ENCODE measurements around the gene PSMD8. TPM values are rescaled to one million over a fixed set of nuclear protein-coding genes. Genes with fewer than 3 reads are reported as not detected.

Gene PSMD8
- total RNA-seq, 2 donors from 2014 or later = 232 to 298 TPM

DNA sequence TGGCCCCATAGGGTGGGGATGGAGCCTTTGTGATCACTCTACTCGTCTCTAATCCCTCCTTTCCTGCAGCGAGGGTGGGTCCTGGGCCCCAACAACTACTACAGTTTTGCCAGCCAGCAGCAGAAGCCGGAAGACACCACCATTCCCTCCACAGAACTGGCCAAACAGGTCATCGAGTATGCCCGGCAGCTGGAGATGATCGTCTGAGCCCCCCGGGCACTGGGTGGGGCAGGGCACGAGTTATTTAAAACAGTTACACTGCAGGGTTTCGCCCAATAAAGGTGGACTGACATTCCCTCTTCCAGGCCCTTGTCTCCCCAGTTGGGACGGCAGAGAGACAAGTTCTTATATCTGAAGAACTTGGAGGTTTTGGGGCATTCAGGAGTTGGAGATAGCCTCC, 8.8 kb downstream of the PSMD8 start:
- WGBS = 68% methylated on average over 10 of the region's 10 CpGs
- no peaks in the 10 kb centered on the region for H3K27me3 ChIP-seq (replicated peaks; ENCODE audit: insufficient read depth)
- intact Hi-C loops (cut with DNase I) = no loop called here

DNA sequence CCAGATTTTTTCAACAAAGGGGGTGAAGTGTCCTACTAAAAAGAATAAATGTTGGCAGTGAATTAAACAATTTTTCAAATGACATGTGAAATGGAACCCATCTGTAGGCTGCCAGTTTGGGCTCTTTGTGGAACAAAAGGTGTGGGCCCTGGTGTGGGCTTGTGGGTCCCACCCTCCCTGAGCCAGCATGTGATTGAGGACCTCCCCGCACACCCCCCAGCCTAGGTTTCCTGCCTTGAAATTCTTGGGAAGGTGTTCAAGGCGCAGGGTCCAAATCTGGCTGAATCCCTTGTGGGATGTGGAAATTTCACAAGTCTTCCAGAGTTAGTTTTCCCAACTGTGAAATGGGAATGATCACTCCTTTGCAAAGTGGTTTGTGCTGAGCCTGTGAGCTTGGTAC, 9.4 kb downstream of the PSMD8 start:
- TF ChIP-seq POLR2AphosphoS5 (IDR thresholded peaks at IDR 0.05) (no peak), POLR2A (IDR thresholded peaks at IDR 0.05) (no peak)
- TF ChIP-seq, protein P1, sequence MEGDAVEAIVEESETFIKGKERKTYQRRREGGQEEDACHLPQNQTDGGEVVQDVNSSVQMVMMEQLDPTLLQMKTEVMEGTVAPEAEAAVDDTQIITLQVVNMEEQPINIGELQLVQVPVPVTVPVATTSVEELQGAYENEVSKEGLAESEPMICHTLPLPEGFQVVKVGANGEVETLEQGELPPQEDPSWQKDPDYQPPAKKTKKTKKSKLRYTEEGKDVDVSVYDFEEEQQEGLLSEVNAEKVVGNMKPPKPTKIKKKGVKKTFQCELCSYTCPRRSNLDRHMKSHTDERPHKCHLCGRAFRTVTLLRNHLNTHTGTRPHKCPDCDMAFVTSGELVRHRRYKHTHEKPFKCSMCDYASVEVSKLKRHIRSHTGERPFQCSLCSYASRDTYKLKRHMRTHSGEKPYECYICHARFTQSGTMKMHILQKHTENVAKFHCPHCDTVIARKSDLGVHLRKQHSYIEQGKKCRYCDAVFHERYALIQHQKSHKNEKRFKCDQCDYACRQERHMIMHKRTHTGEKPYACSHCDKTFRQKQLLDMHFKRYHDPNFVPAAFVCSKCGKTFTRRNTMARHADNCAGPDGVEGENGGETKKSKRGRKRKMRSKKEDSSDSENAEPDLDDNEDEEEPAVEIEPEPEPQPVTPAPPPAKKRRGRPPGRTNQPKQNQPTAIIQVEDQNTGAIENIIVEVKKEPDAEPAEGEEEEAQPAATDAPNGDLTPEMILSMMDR (IDR thresholded peaks at IDR 0.05) = no peak
- Histone ChIP-seq H3K9me3 (no peaks in the 10 kb centered on the region), H3K4me1 (replicated peaks) (peaks cover 3% of the 10 kb centered on the region), H3K36me3 (peaks cover 12 to 37% of the 10 kb centered on the region in 2 donors), H3K27me3 (replicated peaks; ENCODE audit: insufficient read depth) (no peaks in the 10 kb centered on the region), H3K4me3 (no peak overlapping the region), H3K27ac (no peak overlapping the region)
- intact Hi-C loops (cut with DNase I) = no loop called here
- no peak for DNase-seq (ENCODE audit: low spot score)
- WGBS = 100% methylated on average over 2 of the region's 2 CpGs

More for the DNA sequence above, 8.8 kb downstream of the PSMD8 start:
- TF ChIP-seq, protein P1 (IDR thresholded peaks at IDR 0.05) = no peak
- TF ChIP-seq POLR2AphosphoS5 (IDR thresholded peaks at IDR 0.05) = no peak
- no peak for TF ChIP-seq POLR2A (IDR thresholded peaks at IDR 0.05)
- Histone ChIP-seq H3K4me1 (replicated peaks) (no peaks in the 10 kb centered on the region), H3K4me3 (no peak overlapping the region), H3K27ac (no peak overlapping the region), H3K9me3 (no peaks in the 10 kb centered on the region), H3K36me3 (peaks cover 12 to 37% of the 10 kb centered on the region in 2 donors)
- DNase-seq (ENCODE audit: low spot score) = no peak

DNA sequence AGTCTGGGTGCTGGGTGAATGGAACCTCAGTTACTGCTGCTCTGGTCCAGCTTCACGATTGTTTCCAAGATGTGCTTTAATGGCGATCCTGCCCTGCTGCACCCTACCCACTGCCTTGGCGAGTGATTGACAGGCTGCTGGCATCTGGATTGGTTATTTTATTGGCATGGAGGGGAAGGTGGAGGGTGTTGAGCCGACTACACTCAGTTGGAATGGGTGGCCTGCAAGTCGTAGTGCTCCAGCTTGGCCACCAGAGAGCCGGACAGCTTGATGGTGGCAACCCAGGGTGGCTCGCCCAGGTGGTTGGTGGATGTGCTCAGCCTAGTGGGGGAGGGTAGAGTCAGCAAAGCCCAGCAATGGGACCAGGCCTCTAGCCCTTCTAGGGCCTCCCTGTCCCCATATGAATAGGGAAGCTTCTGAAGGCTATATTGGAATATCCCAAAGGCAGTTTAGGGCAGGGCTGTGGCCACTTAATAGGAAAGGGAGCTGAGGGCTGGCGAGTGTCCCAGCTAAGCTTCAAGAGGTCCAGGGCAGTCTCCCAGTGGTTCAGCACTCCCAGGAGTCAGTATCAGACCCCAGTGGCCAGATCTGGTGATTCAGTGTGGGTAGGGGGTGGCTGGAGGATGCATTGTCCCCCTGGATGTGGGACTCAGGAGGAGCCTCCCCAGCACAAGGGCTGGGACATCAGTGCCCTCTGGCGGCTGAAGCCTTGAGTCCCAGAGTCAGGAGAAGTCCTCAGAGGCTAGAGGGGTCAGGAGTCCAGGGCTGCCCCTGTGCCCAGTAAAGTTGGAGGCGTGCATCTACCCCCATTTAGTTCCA, 10.0 kb downstream of the PSMD8 start:
- peaks cover 10 to 37% of the 10 kb centered on the region in 2 donors for H3K36me3 ChIP-seq
- TF ChIP-seq, protein P1 (IDR thresholded peaks at IDR 0.05) = no peak
- H3K4me3 ChIP-seq = no peak overlapping the region
- no peaks in the 10 kb centered on the region for H3K27me3 ChIP-seq (replicated peaks; ENCODE audit: insufficient read depth)
- no peak for DNase-seq (ENCODE audit: low spot score)
- intact Hi-C loops (cut with DNase I) = no loop called here
- no peak overlapping the region for H3K27ac ChIP-seq
- 87% methylated on average over 10 of the region's 10 CpGs for WGBS
- no peaks in the 10 kb centered on the region for H3K9me3 ChIP-seq
- H3K4me1 ChIP-seq (replicated peaks) = peaks cover 5% of the 10 kb centered on the region

DNA sequence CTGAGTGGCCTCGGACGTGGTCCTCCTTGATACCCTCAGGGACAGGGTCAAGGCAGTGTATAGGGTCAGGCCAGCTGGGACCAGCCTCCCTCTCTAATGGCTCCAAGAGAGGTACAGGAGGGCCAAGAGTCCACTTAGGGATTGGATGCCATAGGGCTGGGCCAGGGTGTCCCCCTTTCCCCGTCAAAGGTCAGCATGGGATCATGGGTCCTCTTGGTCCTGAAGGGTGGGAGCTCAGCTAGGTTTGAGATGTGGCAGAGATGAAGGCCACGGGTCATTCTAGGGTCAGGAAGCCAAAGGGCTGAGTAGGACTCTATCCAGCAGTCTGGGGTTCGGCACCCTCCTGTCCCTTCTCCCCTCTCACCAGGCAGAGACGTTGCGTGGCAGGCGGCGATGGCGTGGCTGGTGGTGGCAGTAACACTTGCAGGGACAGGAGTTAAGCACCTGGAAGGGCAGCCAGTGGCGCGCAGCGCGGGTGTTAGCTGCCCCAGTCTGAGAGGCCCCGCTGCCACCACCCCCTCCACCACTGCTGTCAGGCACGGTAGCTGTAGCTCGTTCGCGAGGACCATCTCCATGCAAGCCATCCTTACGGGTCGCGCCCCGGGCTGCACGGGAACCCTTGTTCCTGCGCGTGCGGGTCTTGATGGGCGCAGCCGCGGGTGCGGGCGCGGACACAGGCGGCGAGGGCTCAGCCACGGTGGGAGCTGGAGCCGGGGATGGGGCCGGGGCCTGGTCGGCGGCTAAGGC, 10.9 kb downstream of the PSMD8 start:
- H3K9me3 ChIP-seq = no peaks in the 10 kb centered on the region
- DNase-seq (ENCODE audit: low spot score) = no peak
- intact Hi-C loops (cut with DNase I) = no loop called here
- no peaks in the 10 kb centered on the region for H3K27me3 ChIP-seq (replicated peaks; ENCODE audit: insufficient read depth)
- no peak overlapping the region for H3K27ac ChIP-seq
- peaks cover 8 to 37% of the 10 kb centered on the region in 2 donors for H3K36me3 ChIP-seq
- H3K4me1 ChIP-seq (replicated peaks) = peaks cover 5% of the 10 kb centered on the region
- TF ChIP-seq POLR2A (IDR thresholded peaks at IDR 0.05) = no peak
- TF ChIP-seq POLR2AphosphoS5 (IDR thresholded peaks at IDR 0.05) = no peak
- TF ChIP-seq, protein P1 (IDR thresholded peaks at IDR 0.05) = no peak
- 87% methylated on average over 36 of the region's 40 CpGs for WGBS
- H3K4me3 ChIP-seq = no peak overlapping the region

Measured in prostate gland (tissue), 2 donors.